ENCODE results near the gene TSPAN3.

DNA sequence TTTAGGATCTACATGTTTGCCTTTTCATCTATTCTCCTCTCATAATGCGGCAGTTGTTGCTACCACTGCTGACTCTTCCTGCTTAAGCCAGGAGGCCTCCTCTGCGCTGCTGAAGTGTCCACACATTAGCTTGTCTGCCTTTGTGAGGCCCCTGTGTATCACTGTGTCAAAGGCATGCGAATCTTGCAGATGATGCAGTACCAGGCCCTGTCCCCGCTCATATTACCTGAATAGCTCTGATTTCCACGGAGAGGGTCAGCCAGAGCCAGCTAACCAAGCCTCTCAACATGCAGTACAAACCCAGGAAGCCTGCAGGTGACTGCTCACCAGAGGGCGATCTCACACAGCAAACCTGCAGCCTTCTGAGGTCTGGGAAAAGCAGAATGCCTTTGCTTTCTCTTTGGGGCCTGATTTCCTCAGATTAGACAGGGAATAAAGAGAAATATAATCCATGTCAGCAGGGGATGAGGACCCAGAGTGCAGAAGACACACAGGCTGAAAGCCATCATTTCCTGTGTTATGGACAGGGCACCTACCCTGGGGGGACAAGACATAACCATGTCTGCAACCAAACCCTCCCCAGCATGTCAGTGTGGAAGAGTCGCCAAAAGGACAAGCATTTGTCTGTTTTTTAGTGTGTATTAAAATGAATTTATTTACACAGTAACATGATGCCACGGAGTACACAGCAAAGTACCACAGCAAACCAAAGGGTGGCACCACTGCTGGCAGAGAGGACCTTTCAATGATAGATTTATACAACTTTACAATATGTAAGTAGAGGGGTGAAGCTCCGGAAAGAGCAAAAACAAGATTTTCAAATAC is 36.8 kb upstream of the TSPAN3 start:
- TF ChIP-seq POLR2A (IDR thresholded peaks at IDR 0.05) (no peak), CTCF (IDR thresholded peaks at IDR 0.05) (peak in 5 of 6 experiments; percentile 26 to 57 (median 38))
